Endodermal cell (in vitro differentiated cells): ENCODE data around the gene HPCAL1. TPM values are rescaled to one million over a fixed set of nuclear protein-coding genes. Genes with fewer than 3 reads are reported as not detected.

ENCODE experiments used
- DNase-seq: peaks from one replicate; pipeline ENCODE4 v3.0.0-alpha.2; 2017
- H3K27ac ChIP-seq: 2 replicates; pipeline ENCODE4 v1.5.1; 2013; ENCODE audit warnings: mild to moderate bottlenecking, low read depth, low read length, moderate library complexity
- H3K27me3 ChIP-seq: 2 replicates; pipeline ENCODE4 v1.6.1; 2013; ENCODE audit warnings: mild to moderate bottlenecking, low read length, moderate library complexity; ENCODE audit not compliant: insufficient read depth, control insufficient read depth, poor library complexity, severe bottlenecking
- H3K36me3 ChIP-seq: 2 replicates; pipeline ENCODE4 v1.7.0; 2013; ENCODE audit warnings: mild to moderate bottlenecking, low read length, moderate library complexity; ENCODE audit not compliant: control insufficient read depth, insufficient read depth
- H3K4me1 ChIP-seq: one replicate; pipeline ENCODE4 v1.7.0; 2013; ENCODE audit warnings: low read length; ENCODE audit not compliant: control insufficient read depth, insufficient read depth
- H3K4me3 ChIP-seq: 2 replicates; pipeline ENCODE4 v1.5.1; 2013; ENCODE audit warnings: mild to moderate bottlenecking, low read length, moderate library complexity
- H3K9ac ChIP-seq: 2 replicates; pipeline ENCODE4 v1.6.1; 2013; ENCODE audit warnings: mild to moderate bottlenecking, low read length, moderate library complexity; ENCODE audit not compliant: poor library complexity, severe bottlenecking; ENCODE audit errors: extremely low read depth
- H3K9me3 ChIP-seq: 2 replicates; pipeline ENCODE4 v1.6.1; 2013; ENCODE audit warnings: mild to moderate bottlenecking, low read length, moderate library complexity; ENCODE audit not compliant: control insufficient read depth
- H3K27ac Mint-ChIP-seq: 2 replicates; pipeline ENCODE4 v1.8.0; 2020; ENCODE audit warnings: mixed read lengths
- H3K27me3 Mint-ChIP-seq: 2 replicates; pipeline ENCODE4 v1.8.0; 2021; ENCODE audit warnings: mild to moderate bottlenecking, mixed read lengths; ENCODE audit not compliant: insufficient read depth
- H3K36me3 Mint-ChIP-seq: 2 replicates; pipeline ENCODE4 v1.8.0; 2020; ENCODE audit warnings: low read depth, mixed read lengths
- H3K4me1 Mint-ChIP-seq: 2 replicates; pipeline ENCODE4 v1.8.0; 2020; ENCODE audit warnings: mixed read lengths
- H3K4me3 Mint-ChIP-seq: 2 replicates; pipeline ENCODE4 v1.8.0; 2020; ENCODE audit warnings: mild to moderate bottlenecking, moderate library complexity, mixed read lengths
- H3K9me3 Mint-ChIP-seq: 2 replicates; pipeline ENCODE4 v1.8.0; 2020; ENCODE audit warnings: mild to moderate bottlenecking, mixed read lengths
- WGBS, 2 experiments: methylation state at CpG; one replicate each; pipeline versions ENCODE4 v1.1.5 to v1.1.7; 2013; ENCODE audit warnings: missing lambda C conversion rate in 2 of 2, mixed read lengths in 1 of 2; ENCODE audit not compliant: insufficient coverage in 1 of 2, insufficient read length in 1 of 2; 5-methylcytosine and 5-hydroxymethylcytosine counted together
- total RNA-seq, 2 donors: library from RNA; stranded (reverse); fragmentation: NEBNext Ultra II Directional in 1 of 2; extraction: Animal tissue kit (Norgen Biotek cat#: 25700) in 1 of 2; gene quantifications; 2 replicates in 1 of 2; 3 replicates in 1 of 2; pipeline ENCODE4 v1.2.1, GENCODE V29; 2021
- TF ChIP-seq, protein P1 (sequence below): fragments of 200-600 bp; sonication (generic); conservative IDR thresholded peaks from 2 replicates; pipeline ENCODE4 v1.5.0; 2021; ENCODE audit warnings: antibody characterized with exemption, mild to moderate bottlenecking

HPCAL1 gene
- total RNA-seq, 2 donors from 2014 or later, result 6.8 to 8.1 TPM

DNA sequence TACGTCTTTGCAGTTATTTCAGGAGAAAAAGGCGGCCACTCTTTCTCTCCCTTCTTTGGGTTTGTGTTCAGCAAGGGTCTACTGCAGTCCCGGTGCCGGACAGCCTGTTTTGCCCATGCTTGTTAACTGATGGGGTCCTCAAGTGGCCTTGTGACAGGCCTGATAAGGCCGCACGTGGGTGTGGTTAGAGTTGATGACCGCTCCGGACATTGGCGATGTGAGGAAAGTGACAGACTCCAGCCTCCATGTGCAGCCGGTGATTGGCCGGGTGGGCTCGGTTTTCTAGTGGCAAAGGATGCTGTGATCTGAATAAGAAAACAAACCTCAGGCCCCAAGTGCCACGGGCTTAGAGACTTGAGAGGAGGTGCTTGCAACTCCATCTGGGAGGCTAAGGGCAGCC, 15.6 kb downstream of the HPCAL1 start:
- Mint-ChIP-seq H3K4me3 (no peak overlapping the region), H3K27me3 (no peaks in the 10 kb centered on the region), H3K27ac (no peak overlapping the region), H3K4me1 (peaks cover 16% of the 10 kb centered on the region), H3K36me3 (peaks cover 3% of the 10 kb centered on the region), H3K9me3 (peaks cover 14% of the 10 kb centered on the region)
- Histone ChIP-seq H3K4me3 (no peak overlapping the region), H3K27ac (no peak overlapping the region), H3K9me3 (peaks cover 10% of the 10 kb centered on the region), H3K9ac (no peak overlapping the region), H3K4me1 (no peaks in the 10 kb centered on the region), H3K27me3 (no peaks in the 10 kb centered on the region), H3K36me3 (no peaks in the 10 kb centered on the region)
- WGBS, 2 experiments, result 92 to 93% methylated on average over 12 to 13 of the region's 13 CpGs
- TF ChIP-seq, protein P1, sequence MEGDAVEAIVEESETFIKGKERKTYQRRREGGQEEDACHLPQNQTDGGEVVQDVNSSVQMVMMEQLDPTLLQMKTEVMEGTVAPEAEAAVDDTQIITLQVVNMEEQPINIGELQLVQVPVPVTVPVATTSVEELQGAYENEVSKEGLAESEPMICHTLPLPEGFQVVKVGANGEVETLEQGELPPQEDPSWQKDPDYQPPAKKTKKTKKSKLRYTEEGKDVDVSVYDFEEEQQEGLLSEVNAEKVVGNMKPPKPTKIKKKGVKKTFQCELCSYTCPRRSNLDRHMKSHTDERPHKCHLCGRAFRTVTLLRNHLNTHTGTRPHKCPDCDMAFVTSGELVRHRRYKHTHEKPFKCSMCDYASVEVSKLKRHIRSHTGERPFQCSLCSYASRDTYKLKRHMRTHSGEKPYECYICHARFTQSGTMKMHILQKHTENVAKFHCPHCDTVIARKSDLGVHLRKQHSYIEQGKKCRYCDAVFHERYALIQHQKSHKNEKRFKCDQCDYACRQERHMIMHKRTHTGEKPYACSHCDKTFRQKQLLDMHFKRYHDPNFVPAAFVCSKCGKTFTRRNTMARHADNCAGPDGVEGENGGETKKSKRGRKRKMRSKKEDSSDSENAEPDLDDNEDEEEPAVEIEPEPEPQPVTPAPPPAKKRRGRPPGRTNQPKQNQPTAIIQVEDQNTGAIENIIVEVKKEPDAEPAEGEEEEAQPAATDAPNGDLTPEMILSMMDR, result no peak
- no peak for DNase-seq

DNA sequence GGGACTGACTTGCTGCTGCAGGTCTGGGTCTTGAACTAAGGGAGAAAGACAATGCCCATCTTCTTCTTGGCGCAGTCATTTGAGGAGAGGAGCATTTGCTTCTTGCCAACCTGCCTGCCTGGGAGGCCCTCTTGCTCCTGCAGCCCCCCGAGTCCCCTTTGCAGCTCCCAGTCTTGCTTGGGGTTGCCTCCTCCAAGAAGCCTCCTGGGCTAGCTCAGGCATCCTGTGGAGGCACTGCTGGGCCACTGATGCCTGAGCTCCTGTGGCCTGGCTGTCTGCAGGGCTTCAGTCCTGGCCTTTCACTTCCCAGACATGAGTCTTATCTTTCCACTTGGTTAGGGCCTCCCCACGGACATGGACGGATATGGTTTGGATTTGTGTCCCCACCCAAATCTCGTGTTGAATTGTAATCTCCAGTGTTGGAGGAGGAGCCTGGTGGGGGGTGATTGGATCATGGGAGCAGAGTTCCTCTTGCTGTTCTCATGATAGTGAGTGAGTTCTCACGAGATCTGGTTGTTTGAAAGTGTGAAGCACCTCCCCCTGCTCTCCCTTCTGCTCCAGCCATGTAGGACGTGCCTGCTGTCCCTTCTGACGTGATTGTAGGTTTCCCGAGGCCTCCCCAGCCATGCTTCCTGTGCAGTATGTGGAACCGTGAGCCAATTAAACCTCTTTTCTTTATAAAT, 17.3 kb downstream of the HPCAL1 start:
- WGBS, 2 experiments, result 90% methylated on average over 6 to 10 of the region's 10 CpGs
- H3K27ac Mint-ChIP-seq, result no peak overlapping the region
- Histone ChIP-seq H3K4me3 (no peak overlapping the region), H3K36me3 (no peaks in the 10 kb centered on the region), H3K4me1 (no peaks in the 10 kb centered on the region), H3K9me3 (peaks cover 10% of the 10 kb centered on the region), H3K27me3 (no peaks in the 10 kb centered on the region), H3K9ac (no peak overlapping the region), H3K27ac (no peak overlapping the region)
- H3K4me1 Mint-ChIP-seq, result peaks cover 16% of the 10 kb centered on the region
- peaks cover 3% of the 10 kb centered on the region for H3K36me3 Mint-ChIP-seq
- H3K27me3 Mint-ChIP-seq, result no peaks in the 10 kb centered on the region
- TF ChIP-seq, protein P1, result no peak
- peaks cover 17% of the 10 kb centered on the region for H3K9me3 Mint-ChIP-seq
- no peak for DNase-seq
- no peak overlapping the region for H3K4me3 Mint-ChIP-seq

DNA sequence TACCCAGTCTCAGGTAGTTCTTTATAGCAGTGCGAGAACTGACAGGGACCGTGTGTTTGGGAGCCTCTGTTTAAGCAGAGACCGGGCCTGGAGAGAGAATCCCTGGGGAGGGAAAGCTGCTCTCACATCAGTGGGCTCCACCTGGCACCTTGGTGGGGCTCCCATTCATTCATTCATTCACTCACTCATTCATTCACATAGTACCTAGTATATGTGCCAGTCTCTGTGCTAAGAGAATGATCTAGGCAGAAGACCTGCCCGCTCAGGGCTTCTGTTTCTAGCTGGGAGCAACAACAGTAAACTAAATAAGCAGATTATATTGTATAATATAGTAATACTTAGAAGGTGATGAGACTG, 17.8 kb downstream of the HPCAL1 start:
- Histone ChIP-seq H3K4me3 (no peak overlapping the region), H3K27me3 (no peaks in the 10 kb centered on the region), H3K9ac (no peak overlapping the region), H3K4me1 (no peaks in the 10 kb centered on the region), H3K9me3 (peaks cover 10% of the 10 kb centered on the region), H3K36me3 (no peaks in the 10 kb centered on the region), H3K27ac (no peak overlapping the region)
- H3K27me3 Mint-ChIP-seq, result no peaks in the 10 kb centered on the region
- H3K4me3 Mint-ChIP-seq, result no peak overlapping the region
- 97 to 100% methylated on average over 3 to 4 of the region's 4 CpGs for WGBS, 2 experiments
- peaks cover 17% of the 10 kb centered on the region for H3K9me3 Mint-ChIP-seq
- TF ChIP-seq, protein P1, result no peak
- peaks cover 21% of the 10 kb centered on the region for H3K4me1 Mint-ChIP-seq
- H3K27ac Mint-ChIP-seq, result no peak overlapping the region
- peaks cover 3% of the 10 kb centered on the region for H3K36me3 Mint-ChIP-seq
- DNase-seq, result no peak
